NCI-H2171 treated with DMSO at 0.1 percent for 48 hours (cell line): ENCODE results near the gene SECTM1.

Source experiments
- DNase-seq: peaks from one replicate; lab custom pipeline; 2025; lab: John Stamatoyannopoulos, UW

SECTM1 gene

DNA sequence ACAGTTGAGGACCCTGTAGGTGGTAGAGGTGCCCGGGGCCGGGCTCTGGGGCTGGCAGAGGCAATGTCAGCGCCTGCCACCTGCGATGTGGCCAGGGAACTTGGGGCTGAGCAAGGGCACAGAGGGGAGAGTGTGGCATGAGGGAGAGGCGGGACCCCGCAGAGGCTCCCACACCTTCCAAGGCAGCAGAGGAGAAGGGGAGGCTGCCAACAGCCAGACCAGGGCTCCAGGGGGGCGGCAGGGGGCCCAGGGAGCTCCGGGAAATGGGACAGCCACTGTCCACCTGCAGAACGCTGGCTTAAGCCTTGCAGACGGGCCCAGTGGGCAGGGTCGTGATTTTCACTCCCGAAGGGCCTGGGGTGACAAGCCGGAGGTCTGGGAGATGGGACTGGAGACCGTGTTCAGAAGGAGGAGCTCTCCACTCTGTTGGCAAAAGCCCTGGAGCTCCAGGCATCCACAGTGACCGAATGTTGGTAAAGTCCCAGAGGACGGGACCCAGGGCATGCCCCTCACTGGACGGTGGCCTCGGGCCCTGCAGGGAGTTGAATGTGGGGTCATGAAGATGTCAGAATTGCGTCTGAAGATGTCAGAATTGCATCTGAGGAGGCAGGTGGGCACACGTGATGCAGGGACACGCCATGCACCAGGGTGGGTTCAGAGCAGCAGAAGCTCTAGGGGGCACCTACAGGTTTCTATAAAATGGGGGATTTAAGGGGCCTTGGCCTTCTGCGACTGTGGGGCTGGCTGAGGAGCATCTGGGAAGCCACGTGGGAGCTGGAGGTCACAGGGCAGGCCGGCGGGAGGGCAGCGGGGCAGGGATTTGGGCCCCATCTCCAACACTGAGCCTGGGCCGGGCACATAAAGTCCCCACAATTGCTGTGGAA is 34.8 kb downstream of the SECTM1 start:
- DNase-seq, result no peak

DNA sequence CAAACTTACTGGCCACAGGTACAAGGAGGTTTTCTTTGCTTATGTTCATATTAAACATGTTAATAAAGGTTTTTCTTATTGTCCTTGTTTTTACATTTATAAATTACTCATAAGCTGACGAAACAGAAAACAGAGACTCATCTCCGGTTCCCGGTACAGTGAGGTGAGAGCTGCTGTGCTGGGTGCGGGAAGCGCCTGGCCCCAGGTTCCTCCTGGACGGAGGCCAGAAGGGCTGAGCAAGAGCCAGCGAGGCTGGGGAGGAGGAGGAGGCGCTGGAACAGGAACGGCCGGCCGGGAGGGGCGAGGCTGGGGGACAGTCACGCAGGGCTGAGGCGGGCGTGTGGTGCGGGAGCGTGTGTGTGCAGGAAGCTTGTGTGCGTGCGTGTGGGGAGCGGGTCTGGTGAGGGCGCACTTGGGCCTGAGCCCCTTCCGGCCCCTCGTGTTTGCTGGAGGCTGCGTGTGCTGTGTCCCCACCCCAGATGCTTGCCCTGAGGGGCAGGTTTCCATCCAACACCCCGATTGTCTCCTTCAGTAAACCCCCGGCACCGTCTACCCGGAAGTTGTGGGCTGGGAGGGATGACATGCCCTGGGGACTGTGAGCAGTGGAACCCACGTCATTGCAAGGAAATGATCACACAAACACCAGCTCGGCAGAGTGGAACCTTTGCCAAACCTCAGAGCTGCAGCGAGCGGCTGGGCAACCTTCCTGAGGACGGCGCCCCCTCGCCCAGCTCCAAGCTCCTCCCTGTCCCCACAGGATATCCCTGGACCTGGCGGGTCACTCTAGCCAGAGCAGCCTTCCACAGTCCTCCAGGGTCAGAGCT is 35.6 kb downstream of the SECTM1 start:
- DNase-seq, result no peak

DNA sequence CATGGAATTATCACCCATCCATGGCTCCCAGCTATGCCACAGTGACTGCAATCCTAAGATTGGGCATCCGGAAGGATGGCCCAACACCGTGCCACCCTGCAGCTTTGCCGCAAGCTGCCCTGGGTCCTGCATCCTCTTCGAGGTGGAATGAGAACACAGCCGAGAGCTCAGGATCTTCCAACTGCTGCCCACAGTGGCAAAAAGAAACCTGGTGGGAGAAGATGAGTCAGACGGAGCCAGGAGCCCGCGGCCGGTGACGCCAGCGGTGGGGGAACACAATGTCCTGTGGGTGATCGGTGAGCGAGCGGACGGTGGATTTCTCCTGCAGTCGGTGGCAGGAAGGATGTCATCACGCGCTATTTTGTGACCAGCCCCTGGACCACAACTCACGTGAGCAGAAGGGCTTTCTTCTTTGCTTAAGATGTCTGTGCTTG is 36.3 kb downstream of the SECTM1 start:
- no peak for DNase-seq

DNA sequence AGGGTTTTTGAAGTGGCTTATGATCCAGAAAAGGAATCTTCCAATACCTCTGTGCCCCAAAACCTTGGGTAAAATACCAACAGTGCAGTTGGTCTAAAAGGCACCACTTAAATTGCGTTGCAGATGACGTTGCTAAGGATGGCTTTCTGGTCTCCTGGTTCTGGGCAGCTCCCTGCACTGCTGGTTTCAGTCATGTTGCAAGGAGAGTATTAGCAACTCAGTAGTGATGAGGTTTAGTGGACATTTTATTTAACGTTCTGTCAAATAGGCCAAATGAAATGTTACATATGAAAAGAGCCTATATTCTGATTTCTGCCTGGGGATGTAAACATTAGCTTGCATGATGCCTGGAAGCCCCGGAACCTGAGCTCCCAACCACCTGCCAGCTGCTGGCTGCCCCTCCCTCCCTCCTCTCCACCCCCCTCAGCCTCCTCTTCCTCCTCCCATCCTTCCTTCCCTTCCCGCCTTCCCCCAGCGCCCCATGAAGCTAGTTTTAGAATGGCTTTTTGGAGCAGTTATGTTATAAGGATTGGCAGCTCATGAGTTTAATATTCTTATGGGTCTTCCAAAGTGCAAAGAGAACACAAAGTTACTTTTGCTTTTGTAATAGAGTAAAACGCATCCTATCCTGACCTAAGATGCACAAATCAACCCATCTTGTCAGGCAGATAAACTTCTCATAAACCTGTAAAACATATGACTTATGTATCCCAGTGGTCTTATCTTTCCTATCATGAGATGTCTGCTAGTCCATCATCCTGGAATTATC is 36.9 kb downstream of the SECTM1 start:
- peak; percentile 44 for DNase-seq

DNA sequence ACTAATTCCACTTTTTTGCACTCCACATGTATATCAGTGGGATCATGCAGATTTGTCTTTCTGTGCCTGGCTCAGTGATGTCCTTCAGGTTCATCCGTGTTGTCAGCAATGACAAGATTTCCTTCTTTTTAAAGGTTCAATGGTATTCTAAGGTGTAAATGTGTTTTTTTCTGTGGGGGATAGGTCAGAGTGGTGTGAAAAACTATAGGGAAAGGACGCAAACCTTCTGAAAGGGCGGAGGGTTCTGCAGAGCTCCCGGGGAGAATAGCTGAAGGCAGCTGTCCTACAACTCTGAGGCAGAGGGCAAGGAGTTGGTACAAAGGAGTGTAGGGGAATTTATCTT is 38.1 kb downstream of the SECTM1 start:
- DNase-seq, result no peak

DNA sequence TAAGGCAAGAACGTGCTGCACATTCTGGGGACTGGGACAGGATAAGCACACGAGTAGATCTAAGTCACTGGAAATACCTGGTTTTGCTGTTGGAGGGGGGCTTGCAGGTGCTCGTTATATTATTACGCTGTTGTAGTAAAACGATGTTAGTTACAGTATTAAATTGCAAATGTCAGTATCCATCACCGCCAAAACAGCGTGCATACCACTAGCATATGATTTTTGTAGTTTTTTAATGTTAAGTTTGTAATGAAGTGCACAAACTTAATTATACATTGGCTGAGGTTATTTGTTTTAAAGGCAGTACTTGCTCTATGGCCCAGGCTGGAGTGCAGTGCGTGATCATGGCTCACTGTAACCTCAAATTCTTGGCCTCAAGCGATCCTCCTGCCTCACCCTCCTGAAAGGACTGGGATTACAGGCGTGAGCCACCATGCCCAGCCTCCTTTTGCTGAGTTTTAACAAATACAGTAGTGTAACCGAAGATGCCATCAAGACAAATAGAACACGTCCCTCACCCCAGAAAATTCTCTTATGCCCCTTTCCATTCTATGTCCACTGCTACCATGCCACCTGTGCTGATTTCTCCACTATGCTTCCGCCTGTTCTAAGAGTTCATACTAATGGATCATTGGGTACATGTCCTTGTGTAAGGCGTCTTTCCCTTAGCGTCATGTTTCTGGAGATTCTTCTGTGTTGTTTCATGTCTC is 39.3 kb downstream of the SECTM1 start:
- no peak for DNase-seq

DNA sequence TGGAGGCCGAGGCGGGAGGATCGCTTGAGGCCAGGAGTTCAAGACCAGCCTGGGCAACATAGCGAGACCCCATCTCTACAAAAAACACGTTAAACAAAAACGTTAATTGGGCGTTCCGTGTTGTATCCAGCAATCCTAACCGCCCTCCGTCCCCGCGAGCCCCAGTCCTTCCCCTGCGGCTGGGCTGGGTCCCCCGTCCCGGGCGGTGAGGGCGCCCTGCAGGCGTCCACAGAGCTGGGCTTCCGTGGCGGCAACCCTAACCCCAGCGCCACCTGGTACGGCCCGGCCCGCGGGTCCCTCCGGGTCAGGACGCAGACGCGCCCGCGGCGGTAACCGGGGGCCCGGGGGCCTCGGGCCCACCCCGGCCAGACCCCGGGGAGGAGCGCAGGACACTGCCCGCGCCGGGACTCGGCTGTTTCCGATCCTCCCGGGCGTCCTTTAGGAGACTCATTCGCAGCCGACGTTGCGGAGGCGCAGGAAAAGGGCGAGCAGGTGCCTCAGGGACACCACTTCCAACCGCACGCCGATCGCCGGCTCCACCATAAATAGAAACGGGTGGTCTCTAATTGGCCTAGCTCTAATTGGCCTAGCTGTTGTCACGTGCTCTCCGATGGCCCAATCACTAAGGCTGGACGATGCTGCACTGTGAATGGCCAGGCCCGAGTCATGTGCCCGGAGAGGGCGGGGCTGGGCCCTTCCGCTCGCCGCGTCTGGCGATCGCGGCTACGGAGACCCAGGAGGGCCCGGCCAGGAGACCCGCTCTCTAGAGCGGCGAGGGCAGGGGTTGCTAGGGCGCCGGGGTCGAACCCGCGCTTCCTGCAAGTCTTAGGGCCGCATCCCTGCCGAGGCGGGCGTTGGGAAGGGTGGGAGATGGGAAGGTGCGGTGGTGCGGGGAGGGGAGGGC is 41.1 kb downstream of the SECTM1 start:
- peak; percentile 99 for DNase-seq

DNA sequence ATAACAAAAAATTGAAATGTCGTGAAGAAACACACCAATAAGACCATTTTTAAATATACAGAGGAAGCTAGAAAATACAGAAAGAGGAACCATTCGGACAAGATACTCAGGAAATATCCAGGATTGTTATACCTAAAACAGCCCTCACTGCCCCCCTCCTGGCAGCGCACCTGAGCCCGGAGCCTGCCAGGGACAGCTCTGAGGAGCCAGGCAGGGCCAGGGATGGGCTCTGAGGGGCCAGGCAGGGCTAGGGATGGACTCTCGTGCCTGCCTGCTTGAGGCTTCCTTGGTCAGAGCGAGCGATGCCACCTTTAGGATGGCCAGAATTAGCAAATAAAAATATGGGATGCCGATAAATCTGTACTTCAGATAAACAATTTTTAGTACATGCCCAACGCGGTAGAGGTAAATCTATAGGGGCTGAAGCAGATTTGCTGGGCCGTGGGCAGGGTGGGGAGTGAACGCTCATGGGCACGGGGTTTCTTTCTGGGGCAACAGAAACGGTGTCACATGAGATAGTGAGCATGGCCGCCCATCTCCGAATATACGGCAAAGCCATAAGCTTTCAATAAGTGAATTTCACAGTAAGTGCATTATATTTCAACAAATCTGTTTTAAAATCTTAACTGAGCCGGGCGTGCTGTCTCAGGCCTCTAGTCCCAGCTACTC is 41.9 kb downstream of the SECTM1 start:
- DNase-seq, result no peak

DNA sequence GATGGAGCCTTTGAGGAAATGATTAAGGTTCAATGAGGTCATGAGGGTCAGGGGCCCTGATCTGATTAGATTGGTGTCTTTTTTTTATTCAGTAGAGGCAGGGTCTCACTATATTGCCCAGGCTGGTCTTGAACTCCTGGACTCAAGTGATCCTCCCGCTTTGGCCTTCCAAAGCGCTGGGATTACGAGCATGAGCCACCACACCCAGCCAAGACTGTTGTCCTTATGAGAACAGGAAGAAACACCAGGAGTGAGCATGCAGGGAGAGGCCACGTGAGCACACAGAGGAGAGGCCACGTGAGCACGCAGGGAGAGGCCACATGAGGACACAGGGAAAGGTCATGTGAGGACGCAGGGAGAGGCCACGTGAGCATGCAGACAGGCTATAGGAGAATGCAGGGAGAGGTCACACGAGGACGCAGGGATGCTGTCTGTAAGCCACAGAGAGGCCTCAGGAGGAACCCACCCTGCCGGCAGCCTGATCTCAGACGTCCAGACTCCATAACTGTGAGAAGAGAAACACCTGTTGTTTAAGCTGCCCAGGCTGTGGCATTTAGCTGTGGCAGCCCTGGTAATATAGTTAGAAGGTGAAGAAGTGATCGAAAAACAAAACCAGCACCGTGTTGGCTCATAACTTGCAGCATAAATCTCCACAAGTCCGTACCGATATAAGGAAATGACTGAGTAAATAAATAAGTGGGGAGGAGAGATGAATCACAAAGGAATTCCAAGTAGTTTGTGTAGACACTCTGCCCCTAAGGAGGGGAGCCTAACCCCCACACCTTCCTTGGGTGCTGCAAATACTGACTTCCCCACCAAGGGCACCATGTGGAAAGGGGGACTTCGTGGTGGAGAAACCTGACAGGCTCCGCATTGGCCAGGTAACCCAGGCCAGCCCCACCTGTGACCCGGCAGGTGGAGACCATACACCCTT is 45.4 kb downstream of the SECTM1 start:
- DNase-seq, result peak; percentile 100

DNA sequence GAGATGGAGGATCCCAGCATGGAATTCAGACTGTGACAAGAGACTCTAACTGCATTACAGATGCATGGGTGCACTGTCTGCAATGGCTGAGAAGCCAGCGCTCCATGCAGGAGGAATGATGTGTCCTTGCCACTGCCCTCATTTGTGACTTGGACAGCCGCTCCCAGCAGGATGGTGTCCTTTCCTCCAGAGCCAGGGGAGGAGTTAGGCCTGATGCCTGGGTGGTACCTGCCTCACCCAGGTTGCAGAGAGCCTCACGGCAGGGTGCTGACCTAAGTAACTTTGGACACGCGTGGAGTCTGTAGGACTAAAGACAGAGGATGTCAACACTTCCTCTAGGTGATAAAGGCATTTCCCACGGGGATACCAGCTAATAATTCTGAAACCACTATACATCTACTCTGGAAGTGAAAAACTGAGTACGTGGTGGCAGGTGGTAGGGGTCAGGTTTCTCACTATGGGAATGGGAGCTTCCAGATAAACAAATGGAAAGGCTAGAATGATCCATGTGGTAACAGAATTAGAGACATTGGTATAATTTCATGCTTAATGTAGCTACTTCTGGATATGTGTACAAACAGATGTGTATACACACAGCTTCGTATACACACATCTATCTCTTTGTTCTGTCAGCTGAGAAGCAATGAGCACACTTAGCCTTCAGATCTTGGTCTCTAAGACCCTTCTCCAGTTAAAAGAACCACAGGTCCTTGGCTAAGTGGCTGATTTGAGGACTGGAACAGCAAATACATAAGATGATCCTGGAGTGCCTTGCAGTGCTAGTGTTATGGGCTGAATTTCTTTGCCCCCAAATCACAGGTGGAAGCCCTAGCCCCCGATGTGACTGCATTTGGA is 46.3 kb downstream of the SECTM1 start:
- peak; percentile 73 for DNase-seq

DNA sequence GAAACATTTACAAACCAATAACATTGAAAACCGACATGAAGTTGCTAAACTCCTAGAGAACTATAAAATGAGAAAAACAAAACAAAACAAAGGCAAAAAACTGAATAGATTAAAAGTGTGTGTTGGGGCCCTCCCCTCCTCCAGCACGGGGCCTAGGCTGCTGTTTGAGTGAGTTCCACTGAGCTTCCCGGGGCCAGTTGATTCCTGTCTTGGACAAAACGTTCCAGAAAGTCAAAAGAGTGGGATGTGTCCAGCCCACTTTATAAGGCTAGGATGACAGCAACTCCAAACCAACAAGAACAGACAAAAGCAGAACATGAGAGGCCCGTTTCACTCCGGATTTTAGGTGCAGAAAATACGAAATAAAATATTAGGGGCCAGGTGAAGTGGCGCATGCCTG is 48.4 kb downstream of the SECTM1 start:
- no peak for DNase-seq

DNA sequence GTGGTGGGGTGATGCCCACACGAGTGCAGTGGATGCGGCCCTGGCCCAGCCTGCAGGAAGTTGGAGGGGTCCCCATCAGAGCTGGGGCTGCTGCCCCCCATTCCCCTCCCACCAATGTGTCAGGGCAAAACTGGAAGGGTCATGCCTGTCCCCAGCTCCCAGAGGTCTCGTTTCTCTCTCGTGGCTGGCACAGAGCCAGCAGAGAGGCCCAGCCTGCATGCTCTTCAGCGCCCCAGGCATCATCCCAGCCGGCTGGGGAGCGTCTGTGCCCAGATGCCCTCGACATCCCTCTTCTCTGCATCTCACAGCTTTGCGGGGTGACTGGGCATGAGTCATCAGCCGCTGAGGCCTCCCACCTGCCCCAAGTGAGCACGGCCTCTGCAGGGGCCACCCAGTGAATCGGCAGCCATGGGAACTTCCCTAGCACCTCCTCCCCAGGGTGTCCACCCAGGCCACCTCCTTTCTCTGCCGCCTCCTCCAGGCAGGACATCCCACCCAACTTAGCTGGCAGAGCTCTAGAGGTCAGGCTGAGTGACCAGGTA is 50.3 kb downstream of the SECTM1 start:
- DNase-seq, result peak; percentile 75

DNA sequence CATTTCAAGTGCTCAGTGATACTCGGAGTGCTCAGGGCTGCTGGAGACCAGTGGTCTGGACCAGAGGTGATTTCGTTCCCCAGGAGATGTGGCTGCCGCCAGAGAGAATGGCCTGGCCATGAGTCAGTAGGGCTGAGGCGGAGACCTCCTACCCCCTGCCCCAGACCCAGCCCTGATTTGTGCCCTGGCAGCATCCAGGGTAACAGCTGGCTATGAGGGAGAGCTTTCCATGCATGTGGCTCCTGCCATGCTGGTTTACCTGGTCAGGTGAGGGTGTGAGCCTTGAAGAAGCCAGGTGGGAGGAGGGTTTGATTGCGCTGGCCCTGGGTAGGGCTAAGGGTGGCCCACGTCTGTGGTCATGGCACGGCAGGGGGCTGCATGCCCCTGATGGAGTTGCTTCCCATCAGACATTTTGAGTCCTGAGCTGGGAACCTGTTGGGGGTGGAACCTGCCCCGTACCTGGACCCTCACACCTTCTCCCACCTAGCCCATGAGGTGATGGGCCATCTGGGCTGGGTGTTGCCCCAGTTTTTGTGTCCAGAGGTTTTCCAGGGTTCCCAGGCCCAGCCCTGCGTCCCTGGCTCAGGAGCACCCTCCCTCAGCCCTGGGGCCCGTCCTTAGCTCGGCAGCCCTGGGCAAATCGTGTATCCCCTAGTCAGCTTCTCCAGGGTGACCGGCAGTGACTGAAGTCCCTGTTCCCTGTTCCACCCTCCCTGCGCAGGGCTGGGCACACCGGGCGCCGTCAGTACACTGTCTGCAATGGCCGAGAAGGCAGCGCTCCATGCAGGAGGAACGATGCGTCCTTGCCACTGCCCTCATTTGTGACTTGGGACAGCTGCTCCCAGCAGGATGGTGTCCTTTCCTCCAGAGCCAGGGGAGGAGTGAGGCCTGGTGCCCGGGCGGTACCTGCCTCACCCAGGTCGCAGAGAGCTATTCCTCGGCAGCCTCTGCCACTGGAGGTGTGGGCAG is 51.0 kb downstream of the SECTM1 start:
- no peak for DNase-seq

DNA sequence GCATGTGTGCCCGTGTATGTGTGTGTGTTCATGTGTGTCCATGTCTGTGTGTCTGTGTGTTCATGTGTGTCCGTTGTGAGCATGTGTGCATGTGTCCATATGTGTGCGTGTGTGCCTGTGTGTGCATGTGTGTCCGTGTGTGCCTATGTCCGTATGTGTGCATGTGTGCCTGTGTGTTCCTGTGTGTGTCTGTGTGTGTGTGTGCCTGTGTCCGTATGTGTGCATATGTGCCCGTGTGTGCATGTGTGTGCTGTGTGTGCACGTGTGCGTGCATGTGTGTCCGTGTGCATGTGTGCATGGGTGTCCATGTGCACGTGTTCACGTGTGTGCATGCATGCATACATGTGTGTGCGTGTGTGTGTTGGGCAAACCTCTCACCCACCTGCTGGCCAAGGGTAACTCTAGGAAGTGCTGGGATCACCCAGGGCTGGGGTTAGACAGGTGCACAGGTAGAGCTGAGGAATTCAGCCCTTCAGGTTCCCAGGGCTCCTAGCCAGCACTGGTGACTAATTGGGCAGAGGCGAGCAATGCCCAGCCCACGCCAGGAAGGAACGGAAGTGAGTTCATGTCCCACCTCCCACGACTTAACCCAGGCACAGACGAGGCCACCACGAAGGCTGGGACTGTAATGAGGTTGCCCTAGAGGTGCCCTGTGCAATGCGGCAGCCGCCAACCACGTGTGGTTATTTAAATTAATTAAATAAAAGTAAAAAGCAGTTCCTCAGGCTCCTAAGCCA is 51.9 kb downstream of the SECTM1 start:
- no peak for DNase-seq

DNA sequence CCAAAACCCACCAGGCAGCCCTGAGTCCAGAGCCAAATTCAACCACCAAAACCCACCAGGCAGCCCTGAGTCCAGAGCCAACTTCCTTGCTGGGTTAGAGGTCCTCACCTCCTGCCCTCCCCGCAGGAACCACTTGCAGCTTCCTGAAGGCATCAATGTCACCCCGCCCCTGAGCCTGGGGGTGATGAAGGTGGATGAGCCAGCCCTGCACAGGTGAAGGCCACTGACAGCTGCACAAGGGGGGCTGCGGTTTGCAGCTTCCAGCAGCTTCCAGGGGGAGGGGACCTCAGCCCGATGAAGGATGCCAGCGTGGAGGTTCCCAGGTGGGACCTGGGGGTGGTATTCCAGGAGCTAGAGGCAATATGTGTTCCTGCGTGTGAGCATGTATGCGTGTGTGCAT is 52.5 kb downstream of the SECTM1 start:
- DNase-seq, result no peak

DNA sequence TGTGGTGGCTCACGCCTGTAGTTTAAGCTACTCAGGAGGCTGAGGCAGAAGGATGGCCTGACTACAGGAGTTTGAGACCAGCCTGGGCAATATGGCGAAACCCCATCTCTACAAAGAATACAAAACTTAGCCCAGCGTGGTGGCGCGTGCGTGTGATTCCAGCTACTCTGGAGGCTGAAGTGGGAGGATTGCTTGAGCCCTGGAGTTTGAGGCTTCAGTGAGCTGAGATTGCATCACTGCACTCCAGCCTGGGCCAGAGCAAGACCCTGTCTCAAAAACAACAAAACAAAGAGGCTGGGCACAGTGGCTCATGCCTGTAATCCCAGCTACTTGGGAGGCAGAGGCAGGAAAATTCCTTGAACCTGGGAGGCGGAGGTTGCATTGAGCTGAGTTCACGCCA is 53.0 kb downstream of the SECTM1 start:
- no peak for DNase-seq
